ENCODE results near the gene CGB1.
A peak's percentile ranks its signal among the peaks of the same experiment; 100 is the strongest.
"Not testable (repeated sequence)": the region's sequence is repeated elsewhere in the genome, so short reads cannot be mapped to it uniquely, and the experiment has no call there.

Gene CGB1

GRCh38 chr19:49020931-49021895 is 15.5 kb downstream of the CGB1 start:
- DNase-seq = no peak

DNA sequence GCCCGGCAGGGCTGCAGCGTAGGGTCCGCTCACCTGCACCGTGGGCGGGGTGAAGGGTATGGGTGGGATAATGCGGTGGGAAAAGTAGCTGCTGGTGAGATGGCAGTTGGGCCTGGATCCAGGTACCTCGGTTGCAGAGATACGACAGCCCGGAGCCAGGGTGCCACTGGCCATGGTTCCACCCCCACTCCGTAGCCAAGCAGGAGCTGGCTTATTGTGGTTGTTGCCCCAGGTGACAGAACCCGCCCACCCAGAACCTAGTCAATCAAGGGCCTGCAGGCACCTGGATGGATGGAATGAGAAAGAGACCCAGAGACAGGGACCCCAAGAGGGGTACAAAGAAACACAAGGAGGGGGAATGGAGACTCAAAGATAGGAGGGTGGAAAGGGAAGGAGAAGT is 16.4 kb downstream of the CGB1 start:
- no peak for DNase-seq

DNA sequence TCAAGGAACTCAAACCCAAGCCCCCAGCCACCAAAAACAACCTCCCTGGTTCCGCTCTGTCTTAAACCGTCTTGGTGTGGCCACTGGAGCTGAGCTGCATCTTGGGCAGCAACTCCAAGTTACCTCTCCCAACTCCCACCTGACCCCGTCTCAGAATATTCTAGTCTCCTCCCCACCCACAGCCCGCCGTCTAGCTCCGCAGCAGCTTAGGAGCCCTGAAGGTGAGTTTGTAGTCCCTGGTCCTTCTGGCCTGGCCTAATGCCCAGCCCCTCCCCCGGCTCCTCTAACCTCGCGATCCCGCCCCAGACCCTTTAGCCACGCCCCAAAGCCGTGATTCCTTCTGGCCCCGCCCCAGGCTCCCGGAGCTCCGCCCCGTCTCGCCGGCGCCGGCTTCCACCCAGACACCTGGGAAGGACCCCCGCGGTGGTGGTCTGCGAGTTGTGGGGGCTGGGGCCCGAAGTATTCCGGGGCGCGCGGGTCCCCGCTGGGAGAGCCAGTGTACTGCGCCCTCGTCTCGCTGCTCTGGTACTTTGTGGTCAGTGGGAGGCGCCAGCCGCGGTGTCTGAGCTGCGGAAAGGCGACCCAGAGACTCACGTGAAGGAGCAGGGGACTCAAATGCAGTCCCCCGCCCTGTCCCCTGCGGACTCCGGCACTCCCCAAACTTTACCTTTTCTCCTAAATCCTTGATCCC is 17.3 kb downstream of the CGB1 start:
- DNase-seq = peak; percentile 58

- not testable (repeated sequence) for DNase-seq
These were observed 18.1 kb downstream of the CGB1 start for GRCh38 chr19:49018388-49019241.

GRCh38 chr19:49017666-49018351 is 18.9 kb downstream of the CGB1 start:
- peak; percentile 52 for DNase-seq

GRCh38 chr19:49017041-49017665 is 19.5 kb downstream of the CGB1 start, which contains the start of gene LHB:
Gene LHB, minus strand, starts transcription at chr19:49017091. Its CDS starts 10 bp downstream, at chr19:49017081.
- no peak for DNase-seq

- DNase-seq = no peak
These were observed 20.4 kb downstream of the CGB1 start for GRCh38 chr19:49016067-49016839.

- no peak for DNase-seq
These were observed 21.8 kb downstream of the CGB1 start for GRCh38 chr19:49014870-49015255.

- DNase-seq = no peak
These were observed 22.4 kb downstream of the CGB1 start for GRCh38 chr19:49014123-49014869.

DNA sequence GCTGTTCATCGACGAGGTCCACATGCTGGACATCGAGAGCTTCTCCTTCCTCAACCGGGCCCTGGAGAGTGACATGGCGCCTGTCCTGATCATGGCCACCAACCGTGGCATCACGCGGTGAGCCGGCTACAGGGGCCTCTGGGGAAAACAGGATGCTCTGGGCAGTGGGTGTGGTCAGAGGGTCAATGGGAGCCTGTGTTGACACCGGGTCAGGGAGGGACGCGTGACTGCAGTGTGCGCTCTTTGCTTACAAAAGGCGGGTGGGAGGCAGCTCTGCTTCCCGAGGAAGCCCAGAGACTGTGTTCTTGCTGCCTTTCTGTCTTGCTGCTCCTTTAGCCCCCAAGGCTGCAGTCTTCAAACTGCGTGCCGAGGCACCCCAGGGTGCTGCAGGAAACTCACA is 25.5 kb downstream of the CGB1 start:
- no peak for DNase-seq

DNA sequence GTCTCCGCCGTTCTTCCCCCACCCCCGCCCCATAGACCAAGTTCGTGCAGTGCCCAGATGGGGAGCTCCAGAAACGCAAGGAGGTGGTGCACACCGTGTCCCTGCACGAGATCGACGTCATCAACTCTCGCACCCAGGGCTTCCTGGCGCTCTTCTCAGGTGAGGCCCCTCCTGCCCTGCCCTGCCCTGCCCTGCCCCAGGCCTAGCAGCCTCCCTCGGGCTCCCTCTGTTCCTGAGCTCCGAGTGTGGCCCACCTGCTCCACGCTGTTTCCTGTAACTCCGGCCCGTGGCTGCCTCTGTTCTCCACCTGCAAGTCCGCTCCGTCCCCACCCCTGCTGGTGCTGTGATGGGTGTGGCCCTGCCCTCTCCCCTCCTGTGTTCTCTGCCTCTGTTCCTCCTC is 26.2 kb downstream of the CGB1 start:
- no peak for DNase-seq

- DNase-seq = no peak
These were observed 26.9 kb downstream of the CGB1 start for GRCh38 chr19:49009828-49010227.

DNA sequence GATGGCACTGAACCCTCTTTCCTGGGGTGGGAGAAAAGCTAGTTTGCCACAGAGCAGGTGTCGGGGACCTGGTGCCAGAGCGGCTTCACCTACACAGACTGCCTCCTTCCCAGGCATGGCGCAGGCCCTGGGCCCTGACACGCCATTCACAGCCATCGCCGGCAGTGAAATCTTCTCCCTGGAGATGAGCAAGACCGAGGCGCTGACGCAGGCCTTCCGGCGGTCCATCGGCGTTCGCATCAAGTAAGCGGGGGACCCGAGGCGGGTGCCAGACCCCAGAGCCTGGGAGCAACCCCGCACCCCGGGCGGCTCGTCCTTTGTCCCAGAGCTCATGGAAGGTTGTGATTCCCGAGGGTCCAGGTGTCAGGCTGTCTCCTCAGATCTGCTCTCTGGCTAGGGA is 29.8 kb downstream of the CGB1 start:
- no peak for DNase-seq

DNA sequence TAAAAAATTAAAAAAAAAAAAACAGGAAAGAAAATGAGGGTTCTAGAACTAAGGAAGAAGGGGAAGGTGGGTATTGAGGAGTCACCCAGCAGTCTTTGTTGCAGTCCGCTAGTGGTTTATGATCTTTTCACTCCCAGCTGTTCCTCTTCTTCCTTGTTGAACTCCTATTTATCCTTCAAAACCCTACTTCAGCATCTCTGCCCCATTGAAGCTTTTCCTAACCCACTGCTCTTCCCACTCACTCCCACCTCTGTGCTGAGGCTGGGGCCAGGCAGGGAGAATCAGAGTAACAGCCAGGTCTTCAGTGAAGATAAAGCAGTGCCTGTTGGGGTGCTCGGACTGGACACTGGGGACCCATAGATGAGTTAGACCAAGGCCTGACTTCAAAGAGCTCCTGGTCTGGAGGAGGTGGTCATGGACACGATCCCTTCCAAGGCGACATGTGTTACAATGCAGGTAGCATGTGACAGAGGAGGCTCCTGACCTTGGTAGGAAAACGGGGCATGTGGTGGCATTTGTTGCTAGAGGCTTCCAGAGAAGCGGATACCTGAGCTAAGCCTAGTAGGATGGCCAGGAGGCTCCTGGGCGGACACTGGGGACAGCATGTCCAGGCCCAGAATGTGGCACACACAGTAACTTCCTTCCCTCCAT is 31.6 kb downstream of the CGB1 start:
- DNase-seq = no peak

GRCh38 chr19:49004133-49004532 is 32.6 kb downstream of the CGB1 start:
- DNase-seq = no peak

DNA sequence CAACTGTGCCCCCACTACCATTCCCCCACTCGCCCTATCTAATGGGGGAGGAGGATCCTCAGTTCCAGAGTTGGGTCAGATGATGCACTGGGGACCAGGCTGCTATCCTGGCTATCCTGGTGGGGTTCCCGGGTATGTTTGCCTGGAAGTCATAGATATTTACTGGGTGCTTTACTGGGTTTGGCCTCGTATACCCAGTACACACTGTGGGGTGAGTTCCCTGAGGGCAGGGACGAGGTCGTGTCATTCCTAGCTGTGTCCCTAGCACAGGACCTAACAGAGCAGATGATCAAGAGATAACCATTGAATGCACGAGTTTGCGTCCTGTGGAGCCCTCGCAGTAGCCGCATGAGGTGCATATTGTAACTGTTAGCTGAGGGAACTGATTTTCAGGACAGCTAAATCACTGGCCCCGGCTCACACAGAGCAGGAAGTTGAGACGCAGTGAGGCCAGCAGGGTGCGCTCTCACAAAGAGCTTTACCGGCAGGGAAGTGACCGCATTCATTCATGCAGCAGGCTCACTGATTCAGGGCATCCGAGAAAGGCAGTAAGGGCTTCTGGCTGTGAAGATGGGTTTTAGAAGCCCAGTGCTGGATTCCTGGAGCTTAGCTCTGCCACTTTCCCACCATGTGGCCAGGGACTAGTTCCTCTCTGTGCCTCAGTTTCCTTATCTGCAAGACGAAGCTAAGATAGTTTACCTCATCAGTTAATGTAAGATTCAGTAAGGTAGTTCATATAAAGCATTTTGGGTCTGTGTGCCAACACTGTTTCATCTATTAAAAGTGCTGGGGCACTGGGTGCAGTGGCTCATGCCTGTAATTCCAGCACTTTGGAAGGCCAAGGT is 37.0 kb downstream of the CGB1 start:
- DNase-seq = peak; percentile 18

DNA sequence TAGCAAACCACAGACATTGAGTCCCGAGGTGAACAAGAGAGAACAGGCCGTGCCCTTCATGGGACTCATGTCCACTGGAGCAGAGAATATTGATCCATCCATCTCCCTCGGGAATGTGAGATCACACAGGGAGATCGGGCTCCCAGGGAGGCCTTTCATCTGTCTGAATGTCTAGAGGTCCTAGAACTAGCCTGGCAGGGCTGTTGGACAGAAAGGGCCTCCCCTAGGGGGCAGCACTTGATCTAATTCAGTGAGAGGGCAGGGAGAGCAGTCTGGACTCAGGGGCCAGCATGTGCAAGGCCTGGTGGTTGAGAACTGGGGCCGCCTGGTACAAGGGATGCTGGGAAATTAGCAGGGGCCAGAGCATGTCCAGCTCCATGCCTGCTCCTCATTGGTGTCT is 38.7 kb downstream of the CGB1 start:
- DNase-seq = peak; percentile 16

GRCh38 chr19:48994035-48994386 is 42.7 kb downstream of the CGB1 start:
- DNase-seq = no peak
